SK-N-MC (cell line): ENCODE measurements around the gene CDK11B.

Experiments
- EZH2 ChIP-seq: fragments of 200-600 bp; sonication (generic); IDR thresholded peaks from one replicate; pipeline ENCODE4 v1.6.1; 2017; ENCODE audit warnings: antibody characterized with exemption
- FOXP2 ChIP-seq: optimal IDR thresholded peaks from 2 replicates; pipeline ENCODE3; 2011; ENCODE audit warnings: mild to moderate bottlenecking, moderate library complexity; ENCODE audit not compliant: insufficient read depth; ENCODE audit errors: extremely low read length, control extremely low read depth
- POLR2AphosphoS5 ChIP-seq: IDR thresholded peaks from 2 replicates; pipeline ENCODE4 v1.6.1; 2012; ENCODE audit warnings: mild to moderate bottlenecking, low read depth, low read length, borderline replicate concordance

- no peak for TF ChIP-seq POLR2AphosphoS5
- TF ChIP-seq EZH2 = no peak
- no peak for TF ChIP-seq FOXP2
These were observed 35.6 kb downstream of the CDK11B start for GRCh38 chr1:1623181-1623630.
